ENCODE results near the gene PSMD1.

DNA sequence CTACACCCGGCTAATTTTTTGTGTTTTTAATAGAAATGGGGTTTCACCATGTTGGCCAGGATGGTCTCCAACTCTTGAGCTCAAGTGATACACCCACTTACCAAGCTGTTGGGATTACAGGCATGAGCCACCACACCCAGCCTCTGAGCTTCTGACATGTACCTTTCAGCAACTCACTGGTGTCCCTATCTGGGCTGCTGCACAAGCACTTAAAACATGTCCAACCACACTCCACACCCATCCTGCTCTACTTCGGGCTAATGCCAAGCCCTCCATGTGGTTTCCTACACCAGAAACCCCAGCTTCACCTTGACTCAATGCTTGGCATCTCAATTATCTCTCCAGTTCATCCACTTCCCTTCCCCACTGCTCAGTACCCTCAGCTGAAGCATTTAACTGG, 119.4 kb downstream of the PSMD1 start:
- TF ChIP-seq POLR2AphosphoS5 (IDR thresholded peaks at IDR 0.05) (no peak), POLR2A (IDR thresholded peaks at IDR 0.05) (no peak)
- TF ChIP-seq, protein P1, sequence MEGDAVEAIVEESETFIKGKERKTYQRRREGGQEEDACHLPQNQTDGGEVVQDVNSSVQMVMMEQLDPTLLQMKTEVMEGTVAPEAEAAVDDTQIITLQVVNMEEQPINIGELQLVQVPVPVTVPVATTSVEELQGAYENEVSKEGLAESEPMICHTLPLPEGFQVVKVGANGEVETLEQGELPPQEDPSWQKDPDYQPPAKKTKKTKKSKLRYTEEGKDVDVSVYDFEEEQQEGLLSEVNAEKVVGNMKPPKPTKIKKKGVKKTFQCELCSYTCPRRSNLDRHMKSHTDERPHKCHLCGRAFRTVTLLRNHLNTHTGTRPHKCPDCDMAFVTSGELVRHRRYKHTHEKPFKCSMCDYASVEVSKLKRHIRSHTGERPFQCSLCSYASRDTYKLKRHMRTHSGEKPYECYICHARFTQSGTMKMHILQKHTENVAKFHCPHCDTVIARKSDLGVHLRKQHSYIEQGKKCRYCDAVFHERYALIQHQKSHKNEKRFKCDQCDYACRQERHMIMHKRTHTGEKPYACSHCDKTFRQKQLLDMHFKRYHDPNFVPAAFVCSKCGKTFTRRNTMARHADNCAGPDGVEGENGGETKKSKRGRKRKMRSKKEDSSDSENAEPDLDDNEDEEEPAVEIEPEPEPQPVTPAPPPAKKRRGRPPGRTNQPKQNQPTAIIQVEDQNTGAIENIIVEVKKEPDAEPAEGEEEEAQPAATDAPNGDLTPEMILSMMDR (IDR thresholded peaks at IDR 0.05): no peak
